ENCODE results near the gene KCNMA1.
"Not testable (repeated sequence)": the region's sequence is repeated elsewhere in the genome, so short reads cannot be mapped to it uniquely, and the experiment has no call there.

Gene KCNMA1

DNA sequence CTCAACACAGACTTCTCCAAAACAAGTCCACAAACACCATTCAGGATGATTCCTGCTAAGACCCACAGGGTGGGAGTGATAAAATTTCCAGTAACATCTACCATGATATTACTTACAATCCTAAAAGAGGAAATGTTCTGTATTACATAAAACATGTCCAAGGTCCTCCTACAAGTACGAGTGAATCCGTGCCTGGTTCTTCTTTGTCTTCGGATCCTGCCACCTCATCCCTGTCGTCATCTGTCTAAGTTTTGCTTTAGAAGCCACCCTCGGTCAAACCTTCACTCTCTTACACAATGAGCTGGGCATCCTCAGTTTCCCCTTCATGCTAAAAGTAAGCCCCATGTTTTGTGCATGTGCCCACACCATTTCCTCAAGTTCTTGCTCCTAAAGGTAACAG lies 279.0 kb downstream of the KCNMA1 start:
- in situ Hi-C loops (cut with MboI; ENCODE audit: low sequenced_read_pairs), result no loop called here

DNA sequence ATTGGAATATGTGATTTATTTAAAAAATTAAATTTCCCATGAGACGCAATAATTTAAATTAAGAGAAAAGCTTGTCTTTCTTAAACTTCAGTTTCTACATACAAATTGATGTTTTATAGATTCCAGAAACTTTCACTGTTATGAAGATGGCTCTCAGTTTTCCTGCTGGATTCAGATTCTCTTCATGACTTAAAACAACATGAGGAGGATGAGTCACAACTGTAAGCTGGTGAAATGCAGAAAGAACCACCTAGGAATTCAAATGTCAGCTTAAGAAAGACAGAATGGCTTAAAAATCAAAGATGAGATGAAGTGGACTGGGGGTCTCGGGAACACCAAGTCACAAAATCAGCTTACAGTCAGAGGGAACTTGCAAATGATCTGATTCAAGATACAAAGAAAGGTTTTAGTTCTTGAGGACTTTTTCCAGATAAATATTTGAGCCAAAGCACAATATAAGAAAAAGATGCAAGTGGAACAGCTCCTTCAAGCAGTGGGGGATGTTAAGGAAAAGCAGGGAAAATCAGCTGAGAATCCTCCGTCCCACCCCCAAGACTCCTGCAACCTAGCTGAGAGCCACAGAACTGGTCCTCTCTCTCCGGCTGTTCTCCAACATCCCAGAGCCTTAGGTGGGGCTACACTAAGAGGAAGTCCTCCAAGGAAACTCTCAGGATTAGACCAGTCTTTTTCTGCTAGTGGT lies 279.8 kb downstream of the KCNMA1 start:
- in situ Hi-C loops (cut with MboI; ENCODE audit: low sequenced_read_pairs), result no loop called here

DNA sequence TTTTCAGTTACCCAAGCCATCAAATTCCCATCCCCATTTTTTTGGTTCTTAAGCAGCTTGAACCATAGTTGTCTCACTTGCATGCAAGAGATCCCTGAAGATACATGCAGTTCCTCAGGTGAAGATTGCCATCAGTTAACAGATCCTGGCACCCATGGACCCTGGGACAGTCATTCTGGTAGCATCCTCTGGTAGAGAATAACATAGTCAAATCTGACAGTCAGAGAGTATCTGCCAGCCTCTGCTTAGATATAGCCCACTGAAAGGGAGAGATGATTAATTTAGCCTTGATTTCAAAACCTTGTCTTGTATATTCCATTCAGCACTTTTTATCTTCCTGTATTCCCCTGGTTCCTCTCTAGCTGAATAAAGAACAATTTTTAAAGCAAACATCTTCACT lies 280.4 kb downstream of the KCNMA1 start:
- in situ Hi-C loops (cut with MboI; ENCODE audit: low sequenced_read_pairs), result no loop called here

DNA sequence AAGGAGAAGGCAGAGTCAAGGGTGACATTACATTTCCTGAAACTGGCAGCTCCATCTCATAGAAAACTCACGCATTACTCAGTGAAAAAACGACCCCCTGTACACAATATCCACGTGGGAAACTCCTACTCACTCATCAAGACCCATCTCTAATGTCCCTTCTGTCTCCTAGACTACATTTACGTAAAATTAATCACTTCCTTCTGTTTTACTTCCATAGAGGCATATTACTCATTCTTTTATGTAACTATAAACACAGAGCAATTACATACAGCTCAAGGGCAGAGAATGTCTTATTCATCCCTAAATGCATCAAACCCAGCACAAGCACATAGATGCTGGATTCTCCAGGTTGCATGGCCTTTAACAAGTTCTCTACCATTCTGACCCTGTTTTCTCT lies 281.8 kb downstream of the KCNMA1 start:
- in situ Hi-C loops (cut with MboI; ENCODE audit: low sequenced_read_pairs), result no loop called here

DNA sequence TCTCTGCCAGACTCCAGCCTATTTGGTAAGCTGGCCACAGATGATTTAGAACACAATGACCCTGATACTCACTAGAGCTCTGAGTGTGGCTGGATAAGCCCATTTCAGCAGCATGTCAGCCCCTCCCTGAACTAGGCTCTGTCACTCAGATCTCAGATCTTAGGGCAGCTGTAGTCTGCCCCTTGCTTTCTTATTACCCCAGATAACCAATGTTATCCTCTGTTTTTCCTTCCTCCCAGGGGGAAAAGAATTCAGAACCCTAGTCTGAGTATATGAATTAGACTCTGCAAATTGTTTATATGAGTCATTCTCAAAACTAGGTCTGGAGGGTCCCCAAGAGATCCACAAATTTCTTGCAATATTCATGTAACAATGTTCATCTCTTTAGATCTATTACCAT lies 286.2 kb downstream of the KCNMA1 start:
- in situ Hi-C loops (cut with MboI; ENCODE audit: low sequenced_read_pairs), result no loop called here

DNA sequence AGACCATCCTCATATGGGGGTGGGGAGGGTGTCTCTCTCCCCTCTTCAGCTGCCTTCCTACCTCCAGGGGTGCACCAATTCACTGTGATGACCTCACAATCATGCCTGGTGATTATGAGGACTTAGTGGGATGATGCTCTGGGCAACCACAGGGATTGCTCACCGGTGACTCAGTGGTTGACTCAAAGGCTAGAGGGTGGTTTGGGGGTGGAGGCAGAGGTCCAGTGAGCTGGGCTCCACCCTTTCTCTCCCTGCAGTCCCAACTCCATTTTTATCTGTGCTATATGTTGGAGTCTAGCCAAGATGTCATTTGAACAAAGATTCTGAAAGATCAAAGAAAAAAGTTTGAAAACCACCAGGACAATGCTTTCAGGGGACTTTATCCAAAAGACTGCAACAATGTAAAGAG lies 286.9 kb downstream of the KCNMA1 start:
- in situ Hi-C loops (cut with MboI; ENCODE audit: low sequenced_read_pairs), result no loop called here

DNA sequence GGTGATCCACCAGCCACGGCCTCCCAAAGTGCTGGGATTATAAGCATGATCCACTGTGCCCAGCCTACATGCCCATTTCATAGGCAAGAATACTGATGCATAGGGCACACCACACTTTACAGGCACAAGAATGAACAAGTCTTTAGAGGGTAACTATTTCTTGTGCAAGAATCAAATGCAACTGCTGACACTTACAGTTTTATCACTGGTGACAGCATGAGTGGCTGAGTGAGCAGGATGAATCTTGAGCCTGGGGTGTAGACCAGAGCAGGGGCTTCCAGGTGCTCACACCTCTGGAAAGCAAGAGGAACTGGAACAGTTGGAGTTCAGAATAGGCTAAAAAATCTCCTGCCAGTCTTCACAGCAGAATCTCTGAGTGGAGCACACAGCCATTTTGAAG lies 287.5 kb downstream of the KCNMA1 start:
- in situ Hi-C loops (cut with MboI; ENCODE audit: low sequenced_read_pairs), result no loop called here

DNA sequence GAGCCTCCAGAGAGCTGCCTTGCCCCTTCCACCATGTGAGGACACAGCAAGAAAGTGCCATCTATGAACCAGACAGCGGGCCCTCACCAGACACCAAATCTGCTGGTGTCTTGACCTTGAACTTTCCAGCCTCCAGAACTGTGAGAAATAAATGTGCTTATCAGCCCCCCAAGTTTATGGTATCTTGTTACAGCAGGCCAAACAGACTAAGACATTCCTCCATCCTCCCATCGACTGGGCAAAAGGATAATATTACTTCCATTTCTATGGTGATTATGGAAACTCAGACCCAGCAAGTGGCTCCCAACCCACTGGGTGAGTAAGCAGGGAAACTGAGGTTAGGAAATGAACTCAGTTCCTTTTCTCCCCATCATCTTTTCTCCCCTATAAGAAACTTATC lies 288.4 kb downstream of the KCNMA1 start:
- in situ Hi-C loops (cut with MboI; ENCODE audit: low sequenced_read_pairs), result no loop called here

DNA sequence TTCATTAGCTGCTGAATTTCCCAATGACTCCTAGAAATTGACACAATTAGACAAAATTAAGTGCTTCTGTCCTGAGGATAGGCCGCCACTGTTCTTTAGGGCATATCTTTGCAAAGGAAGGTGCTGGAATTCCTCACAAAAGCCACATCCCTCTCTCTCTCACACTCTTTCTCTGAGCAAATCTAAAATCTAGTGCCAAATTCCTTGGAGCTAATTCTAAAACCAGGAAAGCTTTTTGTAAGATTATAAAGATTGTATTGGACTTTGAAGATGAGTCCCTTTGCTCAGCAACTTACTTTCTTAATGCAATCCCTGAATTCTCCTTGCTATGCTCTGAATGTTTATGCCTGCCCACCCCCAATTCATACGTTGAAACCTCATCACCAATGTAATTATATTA lies 288.9 kb downstream of the KCNMA1 start:
- in situ Hi-C loops (cut with MboI; ENCODE audit: low sequenced_read_pairs), result no loop called here

DNA sequence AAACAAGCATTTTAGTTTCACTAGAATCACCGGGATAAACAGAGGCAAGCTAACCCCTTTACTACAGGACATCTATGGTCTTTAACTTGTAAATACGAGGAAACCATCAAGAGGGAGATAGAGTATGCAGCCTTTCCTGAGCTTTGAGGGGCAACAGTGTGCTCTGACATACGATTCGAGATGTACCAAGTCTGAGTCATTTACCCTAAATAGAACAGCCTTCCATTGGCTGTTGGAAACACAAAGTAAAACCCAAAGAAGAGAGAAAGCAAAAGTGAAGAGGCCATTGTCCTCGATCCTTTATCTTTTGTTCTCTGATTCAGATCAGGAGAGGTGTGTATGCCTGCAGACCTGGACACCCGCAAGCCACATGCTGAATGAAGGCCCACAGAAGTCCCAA lies 289.5 kb downstream of the KCNMA1 start:
- in situ Hi-C loops (cut with MboI; ENCODE audit: low sequenced_read_pairs), result no loop called here

DNA sequence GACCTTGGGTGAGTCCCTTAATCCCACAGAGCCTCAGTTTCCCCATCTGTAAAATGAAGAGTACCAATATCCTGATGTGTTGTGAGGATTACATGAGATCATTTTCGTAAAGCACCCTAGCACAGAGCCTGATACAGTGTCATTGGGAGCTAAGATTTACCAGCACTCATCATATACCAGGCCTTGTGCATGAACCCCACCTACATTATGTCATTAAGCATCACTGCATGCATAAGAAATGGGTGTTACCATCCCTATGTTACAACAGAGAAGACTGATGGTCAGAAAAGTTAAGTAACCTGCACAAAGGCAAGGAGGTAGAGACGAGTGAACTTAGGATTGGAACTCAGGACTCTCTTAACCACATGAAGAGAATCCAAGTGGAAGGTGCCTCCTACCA lies 290.6 kb downstream of the KCNMA1 start:
- in situ Hi-C loops (cut with MboI; ENCODE audit: low sequenced_read_pairs), result no loop called here

DNA sequence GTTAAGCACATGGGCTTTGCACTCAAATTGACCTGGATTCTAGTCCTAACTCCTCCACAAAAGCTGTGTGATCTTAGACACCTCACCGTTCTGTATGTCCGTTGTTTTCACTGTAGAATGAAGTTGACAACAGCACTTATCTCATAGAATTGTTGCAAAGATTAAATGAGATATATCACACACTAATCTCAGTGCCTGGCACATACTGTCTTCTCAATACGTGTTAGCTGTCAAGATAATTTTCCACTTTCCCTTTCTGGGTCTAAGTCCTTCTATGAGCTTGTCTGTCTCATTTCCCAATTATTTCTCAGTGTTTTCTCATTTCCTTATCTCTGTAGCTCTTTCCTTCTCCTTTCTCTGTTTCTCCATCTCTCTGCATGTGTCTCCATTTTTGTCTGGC lies 296.6 kb downstream of the KCNMA1 start:
- in situ Hi-C loops (cut with MboI; ENCODE audit: low sequenced_read_pairs), result no loop called here

DNA sequence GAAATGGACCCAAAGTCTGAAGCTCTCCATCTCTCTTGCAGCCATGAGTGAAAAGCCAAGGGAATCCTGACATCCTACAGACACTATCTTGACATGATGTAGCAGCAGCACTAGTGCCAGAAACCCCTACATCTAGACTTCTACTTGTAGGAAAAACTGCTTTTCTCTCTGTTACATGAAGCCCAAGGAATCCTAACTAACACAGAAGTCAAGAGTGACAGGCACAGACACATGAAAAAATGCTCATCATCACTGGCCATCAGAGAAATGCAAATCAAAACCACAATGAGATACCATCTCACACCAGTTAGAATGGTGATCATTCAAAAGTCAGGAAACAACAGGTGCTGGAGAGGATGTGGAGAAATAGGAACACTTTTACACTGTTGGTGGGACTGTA lies 297.7 kb downstream of the KCNMA1 start:
- in situ Hi-C loops (cut with MboI; ENCODE audit: low sequenced_read_pairs), result not testable (repeated sequence)

DNA sequence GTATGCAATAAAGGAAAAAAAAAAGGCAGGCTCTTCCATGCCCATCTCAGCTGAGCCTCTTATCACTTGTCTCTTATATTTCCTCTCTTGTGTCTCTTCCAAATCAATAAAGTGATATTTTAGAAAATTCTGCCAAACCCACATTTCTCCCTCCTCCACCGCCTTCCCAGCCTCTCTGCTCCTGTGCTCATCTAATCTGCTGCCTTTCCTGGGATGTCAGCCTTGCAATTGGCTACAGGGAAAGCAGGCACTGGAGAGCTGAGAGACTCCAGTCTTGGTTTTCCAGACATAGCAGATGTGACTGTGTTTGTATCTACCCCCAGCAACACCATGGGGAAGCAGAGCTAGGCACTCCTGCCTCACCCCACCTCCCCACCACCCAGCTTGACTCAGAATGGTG lies 298.4 kb downstream of the KCNMA1 start:
- in situ Hi-C loops (cut with MboI; ENCODE audit: low sequenced_read_pairs), result no loop called here

DNA sequence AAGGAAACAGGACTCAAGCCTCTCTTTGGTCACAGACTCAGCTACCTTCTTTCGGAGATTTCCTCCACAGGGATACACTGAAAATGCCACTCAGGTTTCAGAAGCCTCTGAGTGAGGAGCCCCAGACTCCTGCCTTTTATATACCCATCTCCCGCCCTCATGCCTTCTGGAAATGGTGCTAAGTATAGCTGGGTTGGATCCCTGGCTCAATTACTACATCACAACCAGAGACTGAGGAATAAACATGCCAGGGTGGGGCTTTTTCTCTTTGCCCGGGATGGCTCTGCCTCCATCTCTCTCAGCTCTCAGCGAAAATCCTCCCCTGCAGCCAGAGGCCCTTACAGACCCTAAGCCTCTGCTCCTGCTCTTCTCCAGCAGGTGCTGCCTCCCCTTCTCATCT lies 299.5 kb downstream of the KCNMA1 start:
- in situ Hi-C loops (cut with MboI; ENCODE audit: low sequenced_read_pairs), result no loop called here

DNA sequence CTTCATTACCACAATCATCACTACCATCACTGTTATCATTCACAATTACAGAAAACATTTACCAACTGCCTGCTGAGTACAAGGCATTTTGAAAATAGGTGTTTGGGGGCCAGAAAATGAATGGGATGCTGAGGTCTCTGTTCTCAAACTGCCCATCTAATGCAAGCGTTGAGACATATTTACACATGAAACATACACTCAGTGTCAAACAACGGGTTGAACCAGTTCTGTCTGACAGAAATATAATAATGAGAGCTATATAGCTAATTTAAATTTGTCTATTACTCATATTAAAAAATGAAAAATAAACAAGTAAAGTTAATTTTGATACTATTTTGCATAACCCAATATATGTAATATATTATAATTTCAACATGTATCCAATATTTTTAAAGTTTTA lies 303.1 kb downstream of the KCNMA1 start:
- in situ Hi-C loops (cut with MboI; ENCODE audit: low sequenced_read_pairs), result no loop called here

DNA sequence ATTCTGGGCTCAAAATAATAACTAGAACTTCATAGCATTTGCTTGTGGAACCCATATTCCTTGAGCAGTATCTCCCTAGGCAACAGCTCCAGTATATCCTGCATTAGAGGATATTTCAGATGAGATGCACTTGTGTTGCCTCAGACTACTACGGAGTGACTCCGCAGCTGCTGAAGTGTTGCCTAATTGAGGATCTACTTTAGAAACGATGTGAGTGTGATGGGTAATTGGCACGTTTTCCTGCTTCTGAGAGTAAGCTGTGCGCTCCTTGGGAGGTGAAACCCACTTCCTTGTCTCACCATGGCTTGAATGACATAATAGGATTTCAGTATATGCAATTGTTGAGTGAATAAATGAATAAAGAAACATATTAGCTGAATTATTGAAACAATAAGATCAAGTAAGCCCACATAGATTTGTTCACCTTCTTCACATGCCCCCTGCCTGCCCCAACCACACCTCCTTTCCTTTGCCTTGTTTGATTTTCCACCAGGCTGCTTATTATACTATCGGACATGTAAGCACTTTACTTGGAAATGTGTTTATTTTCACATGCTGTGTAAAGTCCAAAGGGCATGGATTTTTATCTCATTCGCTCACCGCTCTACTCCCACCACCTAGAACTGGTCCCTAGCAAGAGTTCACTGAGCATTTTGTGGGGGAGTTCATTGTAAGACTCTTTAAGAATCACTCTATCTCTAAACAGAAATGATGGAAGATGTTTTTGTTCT lies 303.8 kb downstream of the KCNMA1 start:
- in situ Hi-C loops (cut with MboI; ENCODE audit: low sequenced_read_pairs), result no loop called here

DNA sequence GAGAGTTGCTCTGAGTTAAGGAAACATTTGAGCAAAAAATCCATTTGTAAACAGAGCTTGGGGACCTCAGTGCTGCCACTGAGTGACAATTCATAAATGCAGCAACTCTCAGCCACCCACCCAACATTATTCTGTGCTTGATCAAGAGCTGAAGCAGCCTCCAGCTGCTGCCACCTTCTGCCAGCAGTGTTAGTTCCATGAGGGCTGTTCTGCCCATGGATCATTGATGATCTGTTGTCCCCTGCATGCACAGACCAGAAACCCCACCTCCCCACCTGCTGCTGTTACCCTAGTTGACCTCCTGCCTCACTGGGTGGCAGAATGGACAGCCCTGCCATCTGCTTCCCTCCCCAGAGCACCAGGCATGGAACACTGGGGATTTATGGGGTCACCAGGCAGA lies 305.4 kb downstream of the KCNMA1 start:
- in situ Hi-C loops (cut with MboI; ENCODE audit: low sequenced_read_pairs), result no loop called here

DNA sequence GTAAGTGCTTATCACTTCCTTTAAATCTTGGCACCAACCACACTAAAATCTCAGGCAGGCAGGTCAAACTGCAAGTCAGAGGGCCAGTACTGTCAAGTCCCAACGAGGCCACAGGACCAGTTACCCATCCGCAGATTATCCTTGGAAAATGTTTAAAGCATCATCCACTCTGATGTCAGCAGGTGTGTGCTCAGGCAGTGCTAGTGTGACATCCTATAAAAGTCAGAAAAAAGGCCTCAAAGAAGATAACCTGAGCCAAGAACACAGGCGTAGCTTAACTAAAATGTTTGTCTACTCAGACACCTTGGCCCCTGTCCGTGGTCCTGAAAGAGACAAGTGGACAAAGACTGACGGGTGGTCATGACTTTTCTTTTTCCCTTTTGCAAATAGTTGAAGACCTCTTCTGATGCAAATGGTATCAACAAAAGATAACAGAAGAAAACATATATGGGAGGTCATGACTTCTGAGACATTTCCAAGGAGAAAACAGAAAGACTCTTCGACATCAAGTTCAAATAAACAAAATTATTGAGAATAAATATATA lies 309.3 kb downstream of the KCNMA1 start:
- in situ Hi-C loops (cut with MboI; ENCODE audit: low sequenced_read_pairs), result no loop called here

DNA sequence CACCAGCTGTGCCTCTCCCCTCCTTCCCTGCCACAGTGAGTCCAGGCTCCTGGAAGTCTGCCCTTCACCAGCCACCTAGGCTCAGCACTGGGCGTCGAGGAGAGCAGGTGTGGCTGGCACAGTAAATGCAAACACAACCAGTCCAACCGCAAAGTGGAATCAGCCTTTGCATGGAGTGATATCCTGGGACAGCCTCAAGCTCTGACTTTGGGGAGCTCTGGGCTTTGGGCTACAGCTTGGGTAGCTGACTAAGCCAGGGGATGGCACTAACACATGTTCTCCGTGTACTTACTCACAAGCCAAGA lies 312.4 kb downstream of the KCNMA1 start:
- in situ Hi-C loops (cut with MboI; ENCODE audit: low sequenced_read_pairs), result no loop called here

DNA sequence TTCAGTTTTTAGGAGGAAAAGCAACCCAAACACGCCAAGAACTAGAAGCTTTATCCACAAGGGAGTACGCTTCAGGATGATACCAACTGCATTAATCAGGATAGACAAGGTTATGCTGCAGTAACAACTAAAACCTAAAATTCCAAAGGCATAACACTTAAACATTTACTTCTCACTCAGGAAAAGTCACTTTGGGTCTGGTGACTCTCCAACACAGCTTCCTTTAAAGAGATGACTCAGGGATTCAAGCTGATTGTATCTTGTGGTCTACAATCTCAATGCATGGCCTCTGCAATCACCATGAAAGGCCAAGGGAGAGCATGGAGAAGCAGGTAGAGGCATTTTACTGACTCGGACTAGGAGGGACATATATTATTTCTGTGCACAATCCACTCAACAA lies 315.8 kb downstream of the KCNMA1 start:
- in situ Hi-C loops (cut with MboI; ENCODE audit: low sequenced_read_pairs), result no loop called here

DNA sequence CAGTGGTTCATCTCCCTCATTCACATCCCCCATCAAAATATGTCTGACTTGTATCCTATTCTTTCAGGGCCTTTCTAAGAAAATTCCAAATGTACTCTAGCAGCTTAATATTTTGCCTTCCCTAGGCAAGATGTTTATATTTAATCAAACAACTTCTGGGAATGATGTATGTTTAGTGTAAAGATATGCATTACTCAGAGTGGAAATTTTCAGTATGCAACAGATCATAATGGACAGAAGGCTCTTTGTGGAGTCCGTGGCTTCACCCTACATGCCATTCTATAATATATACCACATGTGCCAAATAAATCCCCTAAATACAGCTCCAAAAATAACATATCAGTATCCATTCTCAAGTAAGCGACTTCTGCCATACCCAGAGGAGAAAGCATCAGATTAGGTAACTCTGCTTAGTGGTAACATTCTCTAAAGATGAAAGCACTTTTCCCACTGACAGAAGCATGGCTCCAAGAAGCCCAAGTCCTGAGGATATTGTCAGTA lies 316.6 kb downstream of the KCNMA1 start:
- in situ Hi-C loops (cut with MboI; ENCODE audit: low sequenced_read_pairs), result no loop called here

DNA sequence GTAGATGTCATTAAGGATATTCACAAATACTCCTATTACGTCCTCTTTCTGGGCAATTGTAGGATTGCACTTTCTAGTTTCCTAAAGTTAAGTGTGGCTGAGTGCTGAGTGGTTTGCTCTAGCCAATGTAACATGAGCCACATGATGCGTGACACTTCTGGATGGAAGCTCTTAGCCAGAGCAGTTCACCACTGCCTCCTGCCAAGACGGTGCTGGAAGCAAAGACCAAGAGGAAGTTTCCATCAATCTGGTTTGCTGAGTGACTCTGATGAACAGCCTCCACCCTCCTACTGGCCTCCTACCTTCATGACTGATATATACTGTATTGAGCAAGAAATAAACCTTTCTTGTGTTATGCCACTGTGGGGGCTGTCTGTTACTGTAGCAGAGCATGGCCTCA lies 318.1 kb downstream of the KCNMA1 start:
- in situ Hi-C loops (cut with MboI; ENCODE audit: low sequenced_read_pairs), result no loop called here

Data from HL-60/S4 treated with retinoic acid at 250 ng/mL for 4 days and 3 days (cell line).